K562 (cell line): Measurements from ENCODE around the gene RPRD1B. TPM values are rescaled to one million over a fixed set of nuclear protein-coding genes. Genes with fewer than 3 reads are reported as not detected.

Source experiments
- ATAC-seq: fragments of 200-7000 bp; cut with Tn5 transposase; 3 replicates; pipeline ENCODE4 v1.9.1; 2020; ENCODE audit warnings: moderate library complexity
- BruUV-seq: library from RNA; stranded (reverse); fragments of 400-500 nt; replicated peaks from 2 replicates; lab custom pipeline; 2021; lab: Mats Ljungman, UMichigan
- CTCF ChIA-PET: fragments of 300-600 bp; formaldehyde crosslinking; extraction: SDS; loops from one replicate; lab custom pipeline; 2021; ENCODE audit warnings: low intra/inter-chr PET ratio; lab: Yijun Ruan, JAX
- POLR2A ChIA-PET: fragments of 300-600, 350-650 bp; sonication (Branson Sonifier 250); formaldehyde crosslinking; extraction: SDS; loops from one replicate; lab custom pipeline; 2021; ENCODE audit warnings: antibody characterized with exemption, inconsistent platforms; lab: Yijun Ruan, JAX
- DNase-seq, 4 experiments: peaks; one replicate each; pipeline versions ENCODE4 v3.0.0 to v3.0.0-alpha.2; 2011 to 2018; ENCODE audit warnings: low spot score in 3 of 4, mixed read lengths in 3 of 4; ENCODE audit errors: extremely low read depth in 1 of 4
- FAIRE-seq: peaks from 2 replicates; lab custom pipeline; 2011; peaks lifted over from hg19 to GRCh38; lab: Jason Lieb, UNC
- H2AFZ ChIP-seq: 2 replicates; pipeline ENCODE4 v1.6.0; 2011; ENCODE audit warnings: low read depth, low read length, control low read depth, inconsistent platforms
- H3K27ac ChIP-seq: fragments of 200-600 bp; 3 replicates; pipeline ENCODE4 v1.8.0; 2011; ENCODE audit warnings: low read depth, mild to moderate bottlenecking, control low read depth, inconsistent platforms, low read length, moderate library complexity, mixed read lengths; ENCODE audit errors: extremely low read depth
- H3K27me3 ChIP-seq, 2 experiments: fragments of 300-600 bp in 1 of 2; 2 replicates in 1 of 2; 3 replicates in 1 of 2; pipeline versions ENCODE4 v1.6.0 to v1.8.0; 2011; ENCODE audit warnings: inconsistent platforms in 2 of 2, low read length in 2 of 2, mild to moderate bottlenecking in 1 of 2, mixed read lengths in 1 of 2, moderate library complexity in 1 of 2; ENCODE audit not compliant: control insufficient read depth in 2 of 2, insufficient read depth in 2 of 2
- H3K36me3 ChIP-seq: fragments of 300-600 bp; 3 replicates; pipeline ENCODE4 v1.8.0; 2011; ENCODE audit warnings: mild to moderate bottlenecking, low read length, inconsistent platforms; ENCODE audit not compliant: control insufficient read depth, insufficient read depth
- H3K4me1 ChIP-seq, 2 experiments: fragments of 200-600 bp in 1 of 2; replicated peaks in 1 of 2; 2 replicates in 1 of 2; 3 replicates in 1 of 2; pipeline versions ENCODE4 v1.5.1 to v1.8.0; 2011; ENCODE audit warnings: inconsistent platforms in 2 of 2, low read length in 2 of 2, mild to moderate bottlenecking in 1 of 2, mixed read lengths in 1 of 2, moderate library complexity in 1 of 2; ENCODE audit not compliant: control insufficient read depth in 2 of 2, insufficient read depth in 2 of 2
- H3K4me2 ChIP-seq: 2 replicates; pipeline ENCODE4 v1.6.1; 2011; ENCODE audit warnings: low read length, control low read depth, inconsistent platforms, mixed read lengths; ENCODE audit not compliant: insufficient read depth
- H3K4me3 ChIP-seq: fragments of 200-600 bp; sonication (generic), shearing (Covaris generic); 2 replicates; pipeline ENCODE4 v1.5.1; 2016; ENCODE audit warnings: control low read depth, inconsistent platforms
- H3K79me2 ChIP-seq: fragments of 200-600 bp; 3 replicates; pipeline ENCODE4 v1.8.0; 2011; ENCODE audit warnings: low read length, inconsistent platforms; ENCODE audit not compliant: control insufficient read depth, insufficient read depth
- H3K9ac ChIP-seq, 2 experiments: 2 replicates each; pipeline versions ENCODE4 v1.6.0 to v1.6.1; 2011; ENCODE audit warnings: low read depth in 2 of 2, low read length in 2 of 2, control low read depth in 1 of 2, inconsistent platforms in 1 of 2, mild to moderate bottlenecking in 1 of 2, mixed read lengths in 1 of 2; ENCODE audit not compliant: insufficient read depth in 1 of 2
- H3K9me1 ChIP-seq: one replicate; pipeline ENCODE4 v1.6.0; 2011; ENCODE audit warnings: inconsistent platforms, mild to moderate bottlenecking, low read length, moderate library complexity; ENCODE audit not compliant: control insufficient read depth, insufficient read depth
- H3K9me3 ChIP-seq: replicated peaks from 2 replicates; pipeline ENCODE4 v1.5.1; 2011; ENCODE audit warnings: low read depth, low read length, inconsistent platforms; ENCODE audit not compliant: control insufficient read depth, insufficient read depth
- H4K20me1 ChIP-seq: replicated peaks from 2 replicates; pipeline ENCODE4 v1.6.1; 2011; ENCODE audit warnings: low read length, inconsistent platforms, mixed read lengths; ENCODE audit not compliant: control insufficient read depth, insufficient read depth
- PHF8 ChIP-seq: fragments of 200-600 bp; sonication (generic); IDR thresholded peaks from 2 replicates; pipeline ENCODE4 v1.6.1; 2012; ENCODE audit warnings: mixed run types, mild to moderate bottlenecking, inconsistent platforms, low read length, moderate library complexity, borderline replicate concordance
- POLR2G ChIP-seq: fragments of 200-400 bp; formaldehyde crosslinking; IDR thresholded peaks from 2 replicates; pipeline ENCODE4 v1.6.1; 2017; ENCODE audit warnings: low read depth, mild to moderate bottlenecking, antibody characterized with exemption, low read length, moderate library complexity
- RBFOX2 ChIP-seq: fragments of 200-400 bp; formaldehyde crosslinking; IDR thresholded peaks from 2 replicates; pipeline ENCODE4 v1.6.1; 2017; ENCODE audit warnings: low read depth, mild to moderate bottlenecking, low read length, moderate library complexity
- RNF2 ChIP-seq: sonication (generic); IDR thresholded peaks from 2 replicates; pipeline ENCODE4 v1.6.1; 2016
- SAFB2 ChIP-seq: fragments of 200-400 bp; formaldehyde crosslinking; IDR thresholded peaks from 2 replicates; pipeline ENCODE4 v1.6.1; 2018; ENCODE audit warnings: borderline replicate concordance, low read length, low read depth, moderate library complexity; ENCODE audit not compliant: severe bottlenecking
- SRSF9 ChIP-seq: fragments of 200-400 bp; formaldehyde crosslinking; IDR thresholded peaks from 2 replicates; pipeline ENCODE4 v1.6.1; 2017; ENCODE audit warnings: low read depth, low read length, borderline replicate concordance
- ZNF239 ChIP-seq: fragments of 250-450 bp; sonication (Bioruptor Pico); IDR thresholded peaks from 2 replicates; pipeline ENCODE4 v1.4.0; 2020; ENCODE audit warnings: mild to moderate bottlenecking
- WGBS: fragments of 100-300 bp; shearing (Covaris generic); methylation state at CpG from one replicate; pipeline ENCODE4 v1.1.6; 2016; ENCODE audit warnings: low coverage, mixed read lengths; ENCODE audit not compliant: insufficient coverage; ENCODE audit errors: missing lambda C conversion rate; 5-methylcytosine and 5-hydroxymethylcytosine counted together
- in situ Hi-C: fragments of 300-500 bp; cut with MboI; formaldehyde crosslinking; loops from 4 replicates; pipeline ENCODE4 v1.15.0; 2018; ENCODE audit warnings: inconsistent platforms, mixed read lengths
- intact Hi-C: fragments of 100-400 bp; cut with micrococcal nuclease; formaldehyde crosslinking; loops from 2 replicates; pipeline ENCODE4 v1.14.2; 2022
- polyA plus RNA-seq, 8 experiments: library from polyadenylated mRNA; depleted of rRNA in 4 of 8; stranded (reverse) in 5 of 8; unstranded in 3 of 8; fragments of >200 nt; fragmentation: Nextera tagmentation in 2 of 8; fragmentation: Illumina TruSeq in 1 of 8; extraction: Ambion mirVana in 2 of 8; extraction: Trizol in 1 of 8; gene quantifications; 2 replicates each; pipeline versions ENCODE4 v1.2.1 to v1.2.3, GENCODE V29; 2011 to 2014; ENCODE audit warnings: inconsistent platforms in 1 of 8, missing spikeins in 1 of 8
- total RNA-seq, 7 experiments: library from RNA; depleted of rRNA in 6 of 7; stranded (reverse); fragments of >200 nt in 6 of 7; fragmentation: Illumina TruSeq in 2 of 7; extraction: Trizol in 2 of 7; gene quantifications; 2 replicates each; pipeline versions ENCODE4 v1.2.1 to v1.2.3, GENCODE V29; 2011 to 2021; ENCODE audit warnings: low replicate concordance in 1 of 7
- TF ChIP-seq, protein P1 (sequence below): fragments of 150-350 bp; IDR thresholded peaks from 2 replicates; pipeline ENCODE4 v1.6.1; 2014; ENCODE audit warnings: low read depth, mild to moderate bottlenecking, low read length, borderline replicate concordance

The RPRD1B gene
- total and polyA plus RNA-seq, 9 of the 15 experiments (the other 6 are each of a cell fraction or from before 2014, with no cell fraction given) = 5.5 to 43.0 (median 24.4) TPM

- Histone ChIP-seq H4K20me1 (0 out of 2 replicates have a peak, but pooled peaks cover 5% of the 10 kb centered on the region), H3K79me2 (no peaks in the 10 kb centered on the region), H3K4me1 (peaks cover 16 to 27% of the 10 kb centered on the region in 2 experiments), H3K27ac (no peak overlapping the region)
- no TSS peak for BruUV-seq
- in situ Hi-C loops = no loop called here
- no peak for TF ChIP-seq SRSF9
- no peak for TF ChIP-seq PHF8
- no peak for TF ChIP-seq SAFB2
- 0 out of 2 replicates have a peak, but pooled peaks have one; percentile 12 for TF ChIP-seq RBFOX2
- TF ChIP-seq, protein P1, sequence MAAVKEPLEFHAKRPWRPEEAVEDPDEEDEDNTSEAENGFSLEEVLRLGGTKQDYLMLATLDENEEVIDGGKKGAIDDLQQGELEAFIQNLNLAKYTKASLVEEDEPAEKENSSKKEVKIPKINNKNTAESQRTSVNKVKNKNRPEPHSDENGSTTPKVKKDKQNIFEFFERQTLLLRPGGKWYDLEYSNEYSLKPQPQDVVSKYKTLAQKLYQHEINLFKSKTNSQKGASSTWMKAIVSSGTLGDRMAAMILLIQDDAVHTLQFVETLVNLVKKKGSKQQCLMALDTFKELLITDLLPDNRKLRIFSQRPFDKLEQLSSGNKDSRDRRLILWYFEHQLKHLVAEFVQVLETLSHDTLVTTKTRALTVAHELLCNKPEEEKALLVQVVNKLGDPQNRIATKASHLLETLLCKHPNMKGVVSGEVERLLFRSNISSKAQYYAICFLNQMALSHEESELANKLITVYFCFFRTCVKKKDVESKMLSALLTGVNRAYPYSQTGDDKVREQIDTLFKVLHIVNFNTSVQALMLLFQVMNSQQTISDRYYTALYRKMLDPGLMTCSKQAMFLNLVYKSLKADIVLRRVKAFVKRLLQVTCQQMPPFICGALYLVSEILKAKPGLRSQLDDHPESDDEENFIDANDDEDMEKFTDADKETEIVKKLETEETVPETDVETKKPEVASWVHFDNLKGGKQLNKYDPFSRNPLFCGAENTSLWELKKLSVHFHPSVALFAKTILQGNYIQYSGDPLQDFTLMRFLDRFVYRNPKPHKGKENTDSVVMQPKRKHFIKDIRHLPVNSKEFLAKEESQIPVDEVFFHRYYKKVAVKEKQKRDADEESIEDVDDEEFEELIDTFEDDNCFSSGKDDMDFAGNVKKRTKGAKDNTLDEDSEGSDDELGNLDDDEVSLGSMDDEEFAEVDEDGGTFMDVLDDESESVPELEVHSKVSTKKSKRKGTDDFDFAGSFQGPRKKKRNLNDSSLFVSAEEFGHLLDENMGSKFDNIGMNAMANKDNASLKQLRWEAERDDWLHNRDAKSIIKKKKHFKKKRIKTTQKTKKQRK = no peak
- no peak for TF ChIP-seq ZNF239 (CRISPR knock-in tag)
- TF ChIP-seq POLR2G = peak; percentile 46; the same call in 1 of the 2 replicates
- TF ChIP-seq RNF2 = no peak
- TF ChIP-seq, all 486 proteins: peak for 2
- Histone ChIP-seq H3K9me3 (no peaks in the 10 kb centered on the region), H3K27me3 (no peaks in the 10 kb centered on the region), H2AFZ (no peak overlapping the region), H3K9me1 (no peaks in the 10 kb centered on the region), H3K9ac (peak overlapping the region in 1 of 2 experiments; percentile 86; a peak in 2 of 4 replicates), H3K36me3 (peaks cover 71% of the 10 kb centered on the region; the same call in 2 of the 3 replicates), H3K4me3 (no peak overlapping the region), H3K4me2 (no peak overlapping the region)
- intact Hi-C loops = no loop called here
- ChIA-PET POLR2A (interaction anchor here (0.6 to 3.7 kb wide), 5 partner anchors 8 to 79 kb away, joined by 3 to 13 read pairs (median 3); no protein-coding TSS in a partner anchor), CTCF (no interaction called here)
- DNase-seq (no peak), FAIRE-seq (no peak), ATAC-seq (peak; percentile 6; the same call in 1 of the 3 replicates)
- 87% methylated on average over 28 of the region's 28 CpGs for WGBS
Measured at GRCh38 chr20:38135651-38136420, 102.3 kb downstream of the RPRD1B start.
